HG02642 (cell line): ENCODE results near the gene ATP11A.

Experiments
- ATAC-seq: cut with Tn5 transposase; IDR thresholded peaks from one replicate; pipeline ENCODE4 v1.9.1; 2021; ENCODE audit warnings: mild to moderate bottlenecking; ENCODE audit not compliant: unreplicated experiment, poor library complexity

Gene ATP11A

DNA sequence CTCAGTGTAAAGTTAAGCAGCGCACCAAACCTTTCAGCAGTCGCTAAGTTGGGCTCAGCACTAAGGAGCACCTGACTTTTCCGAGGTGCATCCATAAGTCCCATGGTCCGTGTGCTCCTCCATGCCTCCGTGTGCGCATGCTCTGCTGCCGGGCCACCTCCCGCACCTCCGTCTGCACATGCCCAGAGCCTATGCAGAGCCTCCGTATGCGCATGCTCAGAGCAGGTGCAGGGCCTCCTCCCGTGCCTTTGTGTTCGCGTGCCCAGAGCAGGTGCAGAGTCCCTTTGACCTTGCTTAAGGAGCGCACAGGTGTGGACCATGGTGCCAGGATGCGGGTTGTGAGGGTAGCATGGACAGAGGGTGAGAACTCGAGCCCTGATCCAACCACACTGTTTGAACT is 46.0 kb downstream of the ATP11A start:
- ATAC-seq, result no peak

GRCh38 chr13:112737294-112737693 is 47.5 kb downstream of the ATP11A start:
- no peak for ATAC-seq

GRCh38 chr13:112738606-112739005 is 48.8 kb downstream of the ATP11A start:
- ATAC-seq, result no peak

DNA sequence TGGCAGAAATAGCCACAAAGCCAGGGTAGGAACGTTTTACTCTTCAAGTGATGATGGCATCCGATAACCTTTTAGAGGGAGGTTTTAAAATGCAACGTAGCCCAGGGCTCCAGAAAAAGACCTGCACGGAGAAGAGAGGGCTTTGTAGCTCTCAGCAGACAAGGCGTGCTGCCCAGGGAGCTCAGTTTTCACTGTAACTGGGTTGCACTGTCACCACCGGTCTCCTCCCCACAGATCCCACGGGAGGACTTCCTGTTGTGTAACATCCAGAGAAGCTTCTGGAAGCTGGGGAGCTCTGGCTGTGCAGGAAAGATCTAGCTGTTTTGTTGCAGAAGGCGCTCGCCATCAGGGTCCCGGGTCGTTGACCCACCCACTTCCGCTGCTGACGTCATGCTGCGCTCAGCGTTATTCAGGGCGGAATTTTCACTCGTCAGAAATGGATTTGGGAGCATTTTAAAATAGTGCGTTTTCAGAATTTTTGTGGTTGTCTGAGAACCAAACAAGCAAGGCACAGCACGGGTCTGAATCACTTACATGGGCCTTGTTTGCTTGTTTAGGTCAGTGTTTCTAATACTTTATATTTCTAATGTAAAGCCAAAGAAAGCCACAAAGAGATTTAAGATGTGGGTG is 50.8 kb downstream of the ATP11A start:
- ATAC-seq, result no peak

DNA sequence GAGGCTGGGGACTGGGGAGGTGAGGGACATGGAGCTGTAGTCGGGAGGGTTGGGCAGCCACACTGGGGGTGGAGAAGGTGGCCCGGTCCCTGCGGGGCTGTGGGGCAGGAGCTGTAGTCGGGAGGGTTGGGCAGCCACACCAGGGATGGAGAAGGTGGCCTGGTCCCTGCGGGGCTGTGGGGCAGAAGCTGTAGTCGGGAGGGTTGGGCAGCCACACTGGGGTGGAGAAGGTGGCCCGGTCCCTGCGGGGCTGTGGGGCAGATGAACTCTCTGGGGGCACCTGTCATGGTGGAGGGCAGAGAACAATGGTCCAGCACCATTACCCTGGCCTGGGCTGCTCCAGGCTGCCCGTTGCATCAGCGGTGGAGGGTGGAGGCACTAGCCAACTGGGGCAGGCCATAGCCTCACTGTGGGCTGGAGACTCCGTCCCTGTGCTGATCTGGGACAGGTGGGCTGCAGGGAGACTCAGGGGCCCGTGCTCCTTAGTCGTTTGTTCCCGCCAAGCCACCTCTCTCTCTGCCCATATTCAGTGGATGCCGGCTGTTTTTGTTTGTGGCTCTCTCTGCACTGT is 51.4 kb downstream of the ATP11A start:
- no peak for ATAC-seq

- no peak for ATAC-seq
Observed at GRCh38 chr13:112741835-112742570, 52.2 kb downstream of the ATP11A start.

- no peak for ATAC-seq
Observed at GRCh38 chr13:112742583-112742982, 52.7 kb downstream of the ATP11A start.

- ATAC-seq, result no peak
Observed at GRCh38 chr13:112743451-112744167, 53.8 kb downstream of the ATP11A start.

DNA sequence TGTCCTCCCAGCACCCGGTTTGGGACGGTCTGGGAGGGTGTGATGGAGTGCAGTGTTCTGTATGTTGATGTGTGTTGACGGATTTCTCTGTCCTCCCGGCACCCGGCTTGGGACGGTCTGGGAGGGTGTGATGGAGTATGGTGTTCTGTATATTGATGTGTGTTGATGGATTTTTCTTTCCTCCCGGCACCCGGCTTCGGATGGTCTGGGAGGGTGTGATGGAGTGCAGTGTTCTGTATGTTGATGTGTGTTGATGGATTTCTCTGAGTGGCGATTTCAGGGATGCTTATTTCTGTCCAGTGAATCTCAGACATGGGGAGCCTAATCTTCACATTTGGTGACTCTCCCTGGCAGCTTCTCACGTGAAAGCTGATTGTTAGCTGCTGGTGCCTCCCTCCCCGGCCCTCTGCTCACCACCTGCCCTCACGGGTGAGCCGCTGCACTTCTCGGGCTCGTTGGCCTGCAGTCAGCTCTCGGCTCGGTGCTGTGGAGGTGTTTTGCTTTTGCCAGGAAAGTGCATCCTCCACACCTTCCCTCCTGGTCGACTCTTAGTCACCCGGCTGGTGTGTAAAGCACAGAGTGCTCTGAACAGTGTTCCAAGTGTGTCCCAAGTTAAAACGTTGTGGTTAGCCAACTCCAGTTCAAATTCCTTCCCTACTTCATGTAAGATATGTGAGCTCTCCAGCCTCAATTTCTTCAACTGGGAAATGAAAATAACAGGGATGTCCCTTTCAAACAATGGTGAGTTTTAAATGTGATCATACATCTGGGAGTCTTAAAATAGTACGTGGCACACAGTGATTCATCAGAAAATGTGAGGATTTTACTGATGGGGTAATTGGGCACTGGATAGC is 54.6 kb downstream of the ATP11A start:
- ATAC-seq, result no peak

GRCh38 chr13:112746044-112746443 is 56.2 kb downstream of the ATP11A start:
- ATAC-seq, result no peak

DNA sequence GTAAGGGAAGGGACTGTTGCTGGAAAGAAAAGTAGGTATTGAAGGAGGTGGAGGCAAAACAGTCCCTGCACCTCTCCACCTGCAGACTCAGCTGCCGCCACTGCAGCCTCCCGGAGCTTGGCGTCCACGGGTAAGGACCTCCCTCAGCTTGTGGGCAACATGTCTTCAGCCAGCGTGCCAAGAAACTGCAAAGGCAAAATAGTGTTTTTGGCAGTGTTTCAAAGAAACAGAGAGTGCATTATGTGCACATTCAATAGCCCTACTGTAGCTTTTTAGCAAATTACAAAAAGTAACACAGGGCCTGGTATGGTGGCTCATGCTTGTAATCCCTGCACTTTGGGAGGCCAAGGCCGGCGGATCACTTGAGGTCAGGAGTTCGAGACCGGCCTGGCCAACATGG is 57.4 kb downstream of the ATP11A start:
- no peak for ATAC-seq

DNA sequence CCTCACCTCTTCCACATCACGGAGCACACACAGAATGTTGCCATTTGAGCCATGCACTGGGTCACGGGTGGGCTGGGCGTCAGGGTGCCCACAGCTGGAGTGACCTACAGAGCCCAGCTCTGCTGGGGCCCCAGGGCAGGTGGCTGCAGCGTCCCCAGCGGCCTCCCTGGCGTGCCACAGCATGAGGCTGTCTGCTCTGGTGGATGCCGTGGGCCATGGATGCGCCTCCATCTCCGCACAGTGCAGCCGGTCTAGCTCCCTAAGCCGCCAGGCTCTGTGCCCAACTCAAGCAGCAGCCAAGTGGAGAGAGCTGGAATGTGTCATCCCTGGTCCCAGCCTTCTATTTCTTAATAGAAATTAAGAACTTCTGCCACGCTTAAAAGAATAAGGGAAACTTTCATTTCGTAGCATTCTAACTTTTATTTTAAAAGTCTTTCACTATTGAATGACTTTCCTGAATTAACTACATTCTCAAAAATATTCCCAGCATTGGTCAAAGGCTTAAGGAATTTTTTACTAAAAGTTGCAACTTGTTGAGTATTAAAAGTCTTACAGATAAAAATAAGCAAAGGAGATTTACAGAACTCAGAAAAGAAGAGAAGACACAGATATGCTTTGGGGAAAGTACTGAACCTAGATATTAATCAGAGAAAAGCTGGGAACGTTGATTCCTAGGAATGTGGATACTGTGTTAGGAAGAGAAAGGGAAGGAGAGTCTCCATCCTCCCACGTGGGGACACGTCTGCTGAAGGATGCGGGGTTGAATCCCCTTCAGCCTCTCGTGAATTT is 59.3 kb downstream of the ATP11A start:
- ATAC-seq, result no peak

GRCh38 chr13:112750570-112750969 is 60.7 kb downstream of the ATP11A start:
- no peak for ATAC-seq

GRCh38 chr13:112751617-112752016 is 61.8 kb downstream of the ATP11A start:
- no peak for ATAC-seq

DNA sequence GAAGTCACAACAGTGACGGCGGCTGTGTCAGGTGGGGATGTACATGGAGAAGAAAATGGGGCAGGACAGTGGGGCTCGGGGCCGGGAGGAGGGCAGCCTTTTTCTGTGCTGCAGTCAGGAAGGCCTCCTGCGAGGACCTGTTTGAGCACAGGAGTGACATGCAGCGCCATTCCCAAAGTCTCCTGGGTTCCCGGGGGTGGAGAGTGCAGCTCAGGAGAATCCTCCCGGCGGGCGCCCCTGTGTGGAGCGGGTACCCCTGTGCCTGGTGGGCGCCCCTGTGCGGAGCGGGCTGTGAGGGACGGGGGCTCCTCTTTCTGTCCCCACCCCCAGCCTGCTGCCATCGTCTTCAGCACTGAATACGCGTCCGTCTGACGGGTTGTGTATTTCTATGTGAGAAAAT is 62.4 kb downstream of the ATP11A start:
- ATAC-seq, result no peak

- ATAC-seq, result no peak
Observed at GRCh38 chr13:112752711-112753541, 63.1 kb downstream of the ATP11A start.

DNA sequence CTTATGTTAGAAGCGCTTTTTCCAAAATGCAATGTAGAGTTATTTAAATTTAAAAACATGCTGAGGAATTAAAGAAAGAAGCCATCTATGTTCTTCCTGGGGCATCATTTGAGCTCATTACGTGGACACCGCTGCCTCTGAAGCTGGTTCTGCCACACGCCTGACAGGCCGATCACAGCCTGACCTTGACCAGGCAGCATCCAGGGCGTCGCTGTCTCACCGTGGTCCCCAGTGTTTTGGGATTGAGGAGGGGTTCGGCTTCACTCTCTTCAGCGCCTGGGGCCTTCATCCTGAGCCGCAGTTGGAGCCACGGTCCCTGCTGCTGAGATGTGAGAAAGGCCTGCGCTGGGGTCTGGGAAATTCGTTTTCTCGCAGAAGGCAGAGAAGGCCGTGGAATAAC is 64.0 kb downstream of the ATP11A start:
- no peak for ATAC-seq

- ATAC-seq, result no peak
Observed at GRCh38 chr13:112754281-112755025, 64.6 kb downstream of the ATP11A start.
